Measurements from ENCODE around the gene YBEY.
A peak's percentile ranks its signal among the peaks of the same experiment; 100 is the strongest.
"Not testable (repeated sequence)": the region's sequence is repeated elsewhere in the genome, so short reads cannot be mapped to it uniquely, and the experiment has no call there.

Gene YBEY, protein sequence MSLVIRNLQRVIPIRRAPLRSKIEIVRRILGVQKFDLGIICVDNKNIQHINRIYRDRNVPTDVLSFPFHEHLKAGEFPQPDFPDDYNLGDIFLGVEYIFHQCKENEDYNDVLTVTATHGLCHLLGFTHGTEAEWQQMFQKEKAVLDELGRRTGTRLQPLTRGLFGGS

DNA sequence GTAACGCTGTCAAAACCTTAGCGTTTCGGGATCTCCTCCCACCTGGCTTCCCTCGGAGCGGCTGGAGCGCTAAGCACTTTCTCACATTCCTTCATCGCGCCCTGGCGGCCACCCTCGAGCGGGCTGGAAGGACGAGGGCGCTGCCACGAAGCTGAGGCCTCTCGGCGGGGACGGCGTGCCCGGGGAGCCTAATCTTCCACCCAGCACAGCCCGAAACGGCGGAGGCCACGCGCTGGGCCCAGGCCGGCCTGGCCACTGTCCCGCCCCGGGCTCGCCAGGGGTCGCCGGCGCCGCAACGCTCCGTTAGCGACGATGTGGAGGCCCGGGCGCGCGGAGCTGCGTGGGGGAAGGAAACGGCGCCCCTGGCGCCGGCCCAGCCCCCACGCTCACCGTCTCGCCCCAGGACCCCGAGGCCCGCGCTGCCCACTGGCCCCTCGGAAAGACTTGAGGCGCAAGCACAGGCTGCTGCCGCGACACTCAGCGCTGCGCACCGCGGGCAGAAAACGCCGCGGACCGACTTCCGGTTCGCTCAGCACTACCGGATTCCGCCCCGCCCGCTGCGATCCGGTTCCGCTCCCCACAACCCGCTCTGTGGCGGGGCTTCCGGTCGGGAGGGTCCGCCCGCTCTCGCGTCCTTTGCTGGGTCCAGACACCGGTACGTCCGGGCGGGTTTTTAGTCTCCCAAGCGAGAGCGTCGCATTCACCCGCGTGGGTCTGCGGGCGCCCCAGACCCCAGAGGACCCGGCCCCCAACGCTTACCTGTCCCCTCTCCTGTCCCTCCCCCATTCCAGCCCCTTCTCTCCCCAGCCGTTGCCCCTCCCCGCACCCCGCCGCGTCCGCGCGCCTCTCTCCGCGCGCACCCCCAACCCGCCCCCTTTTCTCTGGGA, at the start of gene YBEY:
TSS of gene YBEY (plus strand) at position 582 of the 887 bp plus-strand sequence. CDS start 572 bp downstream, outside the sequence.
- peak; percentile 84 to 85 for DNase-seq (ENCODE audit: low read depth in 2 of 2)

GRCh38 chr21:46237474-46237873, 48.7 kb upstream of the YBEY start:
- DNase-seq (ENCODE audit: low read depth in 2 of 2): no peak

DNA sequence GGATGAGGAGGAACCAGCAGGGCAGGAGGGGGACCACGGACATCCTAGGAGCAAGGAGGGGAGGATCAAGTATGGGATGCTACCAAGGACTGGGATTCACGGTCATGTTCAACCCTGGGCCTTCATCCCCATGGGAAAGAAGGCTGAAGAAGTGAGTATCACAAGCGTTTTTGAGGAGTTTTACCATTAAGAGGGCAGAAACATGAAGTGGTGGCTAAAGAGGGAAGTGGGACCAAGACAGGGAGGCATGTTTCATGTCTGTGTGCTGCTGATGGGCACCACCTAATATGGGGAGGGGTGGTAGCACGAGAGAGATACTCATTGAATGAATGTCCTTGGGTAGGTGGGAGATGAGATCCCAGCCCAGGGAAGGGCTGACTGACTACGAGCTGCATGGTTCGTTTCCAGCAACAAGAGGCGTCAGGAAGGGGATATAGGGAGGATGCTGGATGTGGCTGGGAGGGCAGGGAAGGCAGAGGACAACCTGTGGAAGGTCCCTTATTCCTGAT, 46.3 kb upstream of the YBEY start:
- DNase-seq (ENCODE audit: low read depth in 2 of 2): no peak

DNA sequence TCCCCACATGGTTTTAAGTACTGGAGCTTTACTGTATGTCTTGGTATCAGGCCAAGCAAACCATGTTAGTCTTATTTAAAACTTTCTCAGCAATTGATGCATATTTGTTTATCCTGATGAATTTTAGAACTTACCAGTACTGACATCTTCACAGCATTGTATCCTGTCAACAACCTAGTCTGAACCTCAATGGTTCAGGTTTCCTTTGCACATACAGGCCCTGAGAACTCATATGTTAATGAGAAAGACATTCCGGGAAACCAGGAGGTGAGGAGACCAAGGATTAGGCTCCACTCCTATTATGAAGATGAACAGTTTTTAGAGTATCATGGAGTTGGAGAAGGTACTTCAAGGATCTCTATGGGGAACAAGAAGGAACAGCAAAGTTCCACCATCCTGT, 44.6 kb upstream of the YBEY start:
- not testable (repeated sequence) for DNase-seq (ENCODE audit: low read depth in 2 of 2)

DNA sequence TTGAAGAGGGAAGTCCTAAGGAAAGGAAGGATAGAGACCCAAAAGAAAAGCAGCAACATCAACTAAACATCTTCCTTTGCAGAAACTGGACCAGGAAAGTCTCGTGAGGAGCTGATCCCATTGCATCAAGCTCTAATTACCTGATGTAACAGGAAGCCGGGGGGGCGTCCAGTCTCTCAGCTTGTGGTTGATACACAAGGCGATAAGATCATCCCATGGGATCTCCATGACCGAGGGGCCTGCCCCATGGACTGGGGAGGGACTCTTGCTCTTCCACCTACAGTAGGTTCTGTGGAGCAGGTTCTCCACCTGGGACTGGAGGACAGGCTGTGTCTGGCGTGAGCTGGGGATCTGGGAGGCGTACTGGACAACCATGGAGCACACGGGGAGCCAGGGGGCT, 42.8 kb upstream of the YBEY start:
- no peak for DNase-seq (ENCODE audit: low read depth in 2 of 2)

DNA sequence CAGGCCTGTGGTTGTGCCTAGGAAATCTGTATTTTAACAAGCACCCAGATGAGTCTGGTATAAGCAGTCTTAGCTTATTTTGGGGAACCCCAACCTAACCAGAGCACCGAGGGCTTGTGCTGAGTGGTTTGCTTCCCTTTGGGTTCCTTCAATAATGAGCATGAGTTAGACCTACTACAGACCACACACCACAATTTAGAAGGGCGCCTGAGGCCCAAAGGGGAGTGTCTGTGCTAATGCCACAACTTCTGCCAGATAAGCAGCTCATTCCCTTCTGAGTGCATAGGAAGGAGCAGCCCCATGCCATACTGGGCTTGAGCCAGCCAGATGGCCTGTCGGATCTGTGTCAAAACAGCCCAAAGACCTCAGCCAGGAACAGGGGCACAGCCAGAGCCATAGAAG, 42.2 kb upstream of the YBEY start:
- no peak for DNase-seq (ENCODE audit: low read depth in 2 of 2)

DNA sequence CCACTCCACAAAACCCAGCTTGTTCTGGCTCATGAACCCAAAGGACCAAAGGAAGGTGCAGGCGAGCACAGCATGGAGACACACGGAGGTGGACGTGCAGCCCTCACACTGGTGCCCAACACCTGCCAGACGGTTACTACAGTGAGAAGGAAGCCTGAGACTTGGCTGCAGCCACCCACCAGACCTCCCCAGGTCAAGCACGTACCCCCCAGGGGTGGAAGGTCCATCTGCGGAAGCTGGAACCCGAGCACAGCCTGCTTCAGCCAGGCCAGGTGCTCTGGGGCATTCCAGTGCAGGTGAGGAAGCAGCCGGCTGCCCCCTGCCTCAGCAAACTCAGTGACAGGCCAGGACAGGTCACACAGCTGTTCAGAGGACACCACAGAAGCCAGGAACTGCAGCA, 41.5 kb upstream of the YBEY start:
- no peak for DNase-seq (ENCODE audit: low read depth in 2 of 2)

GRCh38 chr21:46245213-46245915, 40.8 kb upstream of the YBEY start:
- no peak for DNase-seq (ENCODE audit: low read depth in 2 of 2)

DNA sequence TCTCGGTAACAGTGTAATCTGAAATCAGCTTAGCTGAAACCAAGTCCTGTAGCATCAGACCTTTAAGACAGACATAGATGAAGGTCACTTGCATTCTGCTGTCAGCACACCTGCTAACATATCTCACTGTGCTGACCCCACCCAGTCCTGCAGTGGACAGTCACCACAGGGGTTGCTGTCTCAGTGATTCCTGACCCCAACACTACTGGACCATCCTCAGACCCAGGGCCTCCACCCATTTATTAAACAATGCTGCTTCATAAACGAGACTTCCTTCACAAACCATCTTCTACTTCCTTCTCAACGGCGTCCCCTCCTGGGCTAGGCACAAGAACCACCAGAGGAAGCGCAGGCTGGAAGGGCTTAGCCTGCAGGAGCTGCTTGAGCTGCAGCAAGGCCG, 39.8 kb upstream of the YBEY start:
- no peak for DNase-seq (ENCODE audit: low read depth in 2 of 2)

DNA sequence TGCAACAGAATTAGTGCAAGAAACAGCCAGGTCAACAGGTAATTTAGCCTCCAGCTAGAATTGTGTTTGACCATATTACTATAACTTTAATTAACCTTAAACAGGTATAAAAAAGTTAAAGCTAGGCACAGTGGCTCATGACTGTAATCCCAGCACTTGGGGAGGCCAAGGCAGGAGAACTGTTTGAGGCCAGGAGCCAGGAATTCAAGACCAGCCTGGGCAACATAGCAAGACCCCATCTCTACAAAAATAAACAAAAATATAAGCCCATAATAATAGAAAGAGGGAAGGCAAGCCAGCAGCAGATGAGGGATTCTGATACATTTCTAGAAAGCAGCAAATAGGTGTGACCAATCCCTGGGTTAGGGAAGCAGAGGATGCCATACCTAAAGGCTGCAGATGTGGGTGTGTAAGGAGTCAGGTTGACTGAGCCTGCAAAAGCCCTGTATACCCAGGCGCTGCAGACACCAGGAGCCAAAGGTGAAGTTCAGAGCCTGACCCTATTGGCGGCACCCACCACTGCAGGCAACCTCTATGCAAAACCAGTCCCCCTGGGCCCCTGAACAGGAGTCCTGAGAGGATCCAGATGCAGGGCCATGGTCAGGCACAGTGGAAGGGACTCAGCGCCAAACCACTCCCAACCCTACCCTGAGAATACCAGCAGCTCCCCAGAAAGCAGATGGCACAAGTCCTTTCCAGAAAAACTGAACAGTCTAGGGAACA, 38.3 kb upstream of the YBEY start:
- DNase-seq (ENCODE audit: low read depth in 2 of 2): no peak

- no peak for DNase-seq (ENCODE audit: low read depth in 2 of 2)
These were observed 37.7 kb upstream of the YBEY start for GRCh38 chr21:46248422-46248782.

GRCh38 chr21:46248827-46249226, 37.3 kb upstream of the YBEY start:
- no peak for DNase-seq (ENCODE audit: low read depth in 2 of 2)

GRCh38 chr21:46250146-46250725, 35.9 kb upstream of the YBEY start:
- no peak for DNase-seq (ENCODE audit: low read depth in 2 of 2)

- DNase-seq (ENCODE audit: low read depth in 2 of 2): no peak
These were observed 33.3 kb upstream of the YBEY start for GRCh38 chr21:46252840-46253239.

- DNase-seq (ENCODE audit: low read depth in 2 of 2): peak; percentile 23 to 30
These were observed 32.5 kb upstream of the YBEY start for GRCh38 chr21:46253610-46254124.

- no peak for DNase-seq (ENCODE audit: low read depth in 2 of 2)
These were observed 31.8 kb upstream of the YBEY start for GRCh38 chr21:46254208-46254975.

GRCh38 chr21:46255166-46255565, 31.0 kb upstream of the YBEY start:
- no peak for DNase-seq (ENCODE audit: low read depth in 2 of 2)

DNA sequence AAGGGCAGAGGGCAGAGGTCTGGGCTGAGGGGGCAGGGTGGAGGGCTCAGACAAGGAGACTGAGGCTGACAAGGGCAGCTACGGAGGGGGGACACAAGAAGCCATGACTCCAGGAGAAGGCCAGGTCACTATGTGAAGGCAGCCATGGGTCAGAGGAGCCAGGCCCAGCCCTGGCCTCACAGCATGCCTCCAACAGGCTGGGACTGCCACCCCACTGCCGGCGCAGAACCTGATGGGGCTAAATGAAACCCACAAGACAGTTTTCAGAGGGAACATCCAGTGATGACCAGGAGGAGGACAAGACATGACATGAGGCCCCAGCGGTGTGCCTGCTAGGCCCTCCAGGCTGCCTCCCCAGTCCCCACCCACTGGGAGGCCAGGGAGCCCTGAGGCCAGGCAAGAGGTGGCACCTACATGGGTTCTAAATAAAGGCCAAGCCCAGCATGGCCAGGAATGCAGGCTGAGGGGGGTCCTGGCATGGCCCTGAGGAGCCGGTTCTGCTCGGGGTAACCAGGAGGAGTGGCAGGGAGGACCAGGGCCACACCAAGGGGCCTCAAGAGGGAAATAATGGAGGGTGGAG, 30.3 kb upstream of the YBEY start:
- no peak for DNase-seq (ENCODE audit: low read depth in 2 of 2)

GRCh38 chr21:46256501-46256994, 29.6 kb upstream of the YBEY start:
- DNase-seq (ENCODE audit: low read depth in 2 of 2): no peak
